ENCODE data around the gene ETS1.

DNA sequence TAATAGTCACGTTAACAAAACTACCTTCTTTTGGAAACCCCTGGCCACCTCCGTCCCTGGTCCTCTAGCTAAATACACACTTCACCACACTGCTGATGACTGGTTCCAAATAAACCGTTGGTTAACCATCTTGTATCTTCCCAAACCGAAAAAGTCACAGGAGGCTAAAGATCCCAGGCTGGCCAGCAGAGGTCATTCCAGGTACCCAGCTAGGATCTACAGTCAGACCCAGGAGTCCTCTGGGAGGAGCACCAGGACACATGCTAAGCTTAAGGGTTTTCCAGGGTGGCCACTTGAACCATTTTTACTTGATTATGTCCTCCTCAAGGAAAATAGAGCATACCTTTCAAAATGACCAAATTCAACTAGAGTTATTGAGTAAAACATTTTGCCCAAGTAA is 103.2 kb downstream of the ETS1 start:
- no peak for TF ChIP-seq EZH2 (IDR thresholded peaks at IDR 0.05; ENCODE audit: borderline replicate concordance, low read length)
- TF ChIP-seq, protein P1, sequence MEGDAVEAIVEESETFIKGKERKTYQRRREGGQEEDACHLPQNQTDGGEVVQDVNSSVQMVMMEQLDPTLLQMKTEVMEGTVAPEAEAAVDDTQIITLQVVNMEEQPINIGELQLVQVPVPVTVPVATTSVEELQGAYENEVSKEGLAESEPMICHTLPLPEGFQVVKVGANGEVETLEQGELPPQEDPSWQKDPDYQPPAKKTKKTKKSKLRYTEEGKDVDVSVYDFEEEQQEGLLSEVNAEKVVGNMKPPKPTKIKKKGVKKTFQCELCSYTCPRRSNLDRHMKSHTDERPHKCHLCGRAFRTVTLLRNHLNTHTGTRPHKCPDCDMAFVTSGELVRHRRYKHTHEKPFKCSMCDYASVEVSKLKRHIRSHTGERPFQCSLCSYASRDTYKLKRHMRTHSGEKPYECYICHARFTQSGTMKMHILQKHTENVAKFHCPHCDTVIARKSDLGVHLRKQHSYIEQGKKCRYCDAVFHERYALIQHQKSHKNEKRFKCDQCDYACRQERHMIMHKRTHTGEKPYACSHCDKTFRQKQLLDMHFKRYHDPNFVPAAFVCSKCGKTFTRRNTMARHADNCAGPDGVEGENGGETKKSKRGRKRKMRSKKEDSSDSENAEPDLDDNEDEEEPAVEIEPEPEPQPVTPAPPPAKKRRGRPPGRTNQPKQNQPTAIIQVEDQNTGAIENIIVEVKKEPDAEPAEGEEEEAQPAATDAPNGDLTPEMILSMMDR (IDR thresholded peaks at IDR 0.05; ENCODE audit: low read length) = peak; percentile 6; the same call in 1 of the 2 replicates

Data from OCI-LY1 (cell line).